Skeletal muscle tissue (tissue), 4 donors: ENCODE results near the gene ZNF273. TPM values are rescaled to one million over a fixed set of nuclear protein-coding genes. Genes with fewer than 3 reads are reported as not detected.
"Not testable (repeated sequence)": the region's sequence is repeated elsewhere in the genome, so short reads cannot be mapped to it uniquely, and the experiment has no call there.

ENCODE experiments used
- H3K27ac ChIP-seq: one replicate; pipeline ENCODE4 v1.7.0; 2013; ENCODE audit warnings: mild to moderate bottlenecking, low read depth, low read length, inconsistent platforms
- H3K27me3 ChIP-seq, 3 donors: one replicate each; pipeline ENCODE4 v1.7.0; 2013; ENCODE audit warnings: low read length in 3 of 3; ENCODE audit not compliant: control insufficient read depth in 3 of 3, insufficient read depth in 3 of 3
- H3K36me3 ChIP-seq, 3 donors: one replicate each; pipeline ENCODE4 v1.7.0; 2013; ENCODE audit warnings: low read length in 3 of 3; ENCODE audit not compliant: control insufficient read depth in 3 of 3, insufficient read depth in 3 of 3
- H3K4me1 ChIP-seq, 3 donors: one replicate each; pipeline ENCODE4 v1.7.0; 2013; ENCODE audit warnings: low read length in 3 of 3, mild to moderate bottlenecking in 3 of 3; ENCODE audit not compliant: control insufficient read depth in 3 of 3, insufficient read depth in 3 of 3
- H3K4me3 ChIP-seq, 3 donors: one replicate each; pipeline ENCODE4 v1.7.0; 2013; ENCODE audit warnings: low read length in 3 of 3
- H3K9ac ChIP-seq, 3 donors: one replicate each; pipeline ENCODE4 v1.7.0; 2013; ENCODE audit warnings: low read length in 3 of 3, mild to moderate bottlenecking in 3 of 3, moderate library complexity in 2 of 3, low read depth in 1 of 3
- H3K9me3 ChIP-seq, 3 donors: one replicate each; pipeline ENCODE4 v1.7.0; 2013; ENCODE audit warnings: low read length in 3 of 3; ENCODE audit not compliant: control insufficient read depth in 3 of 3
- total RNA-seq: library from RNA; depleted of rRNA; stranded (reverse); fragments of >200 nt; gene quantifications from one replicate; pipeline ENCODE4 v1.2.3, GENCODE V29; 2014
- donor health status: Osteomylitis.

The ZNF273 gene
- total RNA-seq = 6.3 TPM

DNA sequence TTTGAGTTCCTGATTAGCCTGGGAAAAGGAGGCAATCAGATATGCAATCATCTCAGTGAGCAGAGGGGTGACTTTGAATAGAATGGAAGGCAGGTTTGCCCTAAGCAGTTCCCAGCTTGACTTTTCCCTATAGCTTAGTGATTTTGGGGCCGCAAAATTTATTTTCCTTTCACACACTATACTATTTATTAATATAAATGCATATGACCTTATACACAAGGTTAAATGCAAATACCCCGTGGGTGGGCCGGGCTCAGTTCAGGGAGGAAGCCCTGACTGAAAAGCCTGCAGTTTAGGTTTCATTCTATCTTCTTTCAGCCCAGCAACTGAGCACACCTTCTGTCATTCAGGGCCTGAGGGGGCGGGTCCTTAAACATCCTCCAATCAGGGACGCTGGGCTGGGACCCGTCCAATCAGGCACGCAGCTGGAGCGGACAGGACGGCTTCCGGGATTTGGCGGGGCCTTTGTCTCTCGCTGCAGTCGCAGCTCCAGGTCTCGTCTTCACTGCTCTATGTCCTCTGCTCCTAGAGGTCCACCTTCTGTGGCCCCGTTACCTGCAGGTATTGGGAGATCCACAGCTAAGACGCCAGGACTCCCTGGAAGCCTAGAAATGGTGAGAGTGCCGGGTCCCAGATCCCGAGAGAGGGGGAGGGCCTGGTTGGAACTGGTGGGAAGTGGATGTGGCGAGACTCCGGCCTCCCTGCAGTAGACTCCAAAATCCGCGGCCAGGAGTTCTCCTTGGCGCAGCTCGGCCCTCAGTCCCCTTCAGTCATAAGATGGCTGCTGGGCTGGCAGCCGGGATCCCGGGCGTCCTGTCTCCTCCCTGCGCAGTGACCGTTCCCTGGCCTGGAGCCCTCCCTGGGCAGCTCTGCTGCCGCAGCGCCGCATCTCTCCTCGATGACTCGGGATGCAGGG is at the start of gene ZNF273:
Gene ZNF273 (plus strand): TSS at position 468 of the 916 bp plus-strand sequence. CDS start 45 bp downstream, at position 513.
- Histone ChIP-seq H3K27ac (peak within 1 kb of the TSS; percentile 84), H3K4me3 (peak within 1 kb of the TSS; percentile 89 to 95 (median 91)), H3K9ac (peak within 1 kb of the TSS; percentile 85 to 95 (median 87)), H3K36me3 (no peaks in the 10 kb centered on the region), H3K27me3 (no peaks in the 10 kb centered on the region), H3K9me3 (no peaks in the 10 kb centered on the region), H3K4me1 (peaks cover 5 to 8% (median 6%) of the 10 kb centered on the region in 3 donors)

GRCh38 chr7:64853679-64854078 is 49.4 kb upstream of the ZNF273 start:
- Histone ChIP-seq H3K9me3 (no peaks in the 10 kb centered on the region), H3K36me3 (no peaks in the 10 kb centered on the region), H3K27me3 (no peaks in the 10 kb centered on the region), H3K4me3 (no peak overlapping the region), H3K4me1 (peaks cover 3 to 5% (median 4%) of the 10 kb centered on the region in 3 donors), H3K9ac (no peak overlapping the region), H3K27ac (no peak overlapping the region)

DNA sequence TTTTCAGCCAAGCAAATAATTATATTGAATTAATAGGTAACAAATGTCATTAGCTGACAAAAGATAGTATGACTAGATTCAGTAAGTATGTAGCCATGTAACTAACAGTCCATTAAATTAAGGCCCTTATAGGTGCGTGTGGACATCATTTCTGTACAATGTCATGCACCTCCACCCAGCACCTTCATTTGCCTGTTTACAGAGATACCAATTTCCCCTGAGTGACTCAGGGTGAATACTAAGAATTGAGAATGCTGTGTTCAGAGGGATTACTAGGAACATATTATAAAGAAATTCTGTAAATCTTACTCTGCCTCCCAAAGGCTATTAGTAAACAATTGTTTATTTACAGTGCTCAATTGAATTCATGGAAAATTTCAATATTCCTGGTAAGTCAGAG is 48.1 kb upstream of the ZNF273 start:
- no peak overlapping the region for H3K27ac ChIP-seq
- H3K4me3 ChIP-seq = no peak overlapping the region
- no peaks in the 10 kb centered on the region for H3K4me1 ChIP-seq
- H3K36me3 ChIP-seq = no peaks in the 10 kb centered on the region
- H3K9me3 ChIP-seq = no peaks in the 10 kb centered on the region
- no peaks in the 10 kb centered on the region for H3K27me3 ChIP-seq
- H3K9ac ChIP-seq = no peak overlapping the region

- H3K27ac ChIP-seq = no peak overlapping the region
- no peak overlapping the region for H3K9ac ChIP-seq
- no peaks in the 10 kb centered on the region for H3K9me3 ChIP-seq
- no peak overlapping the region for H3K4me3 ChIP-seq
- peaks cover 0 to 3% (median 0%) of the 10 kb centered on the region in 3 donors for H3K27me3 ChIP-seq
- H3K36me3 ChIP-seq = no peaks in the 10 kb centered on the region
- no peaks in the 10 kb centered on the region for H3K4me1 ChIP-seq
Measured at GRCh38 chr7:64863021-64863420, 40.1 kb upstream of the ZNF273 start.

- H3K9ac ChIP-seq, H3K9me3 ChIP-seq, H3K36me3 ChIP-seq, H3K27me3 ChIP-seq, H3K27ac ChIP-seq, H3K4me1 ChIP-seq, H3K4me3 ChIP-seq: not testable (repeated sequence)
Measured at GRCh38 chr7:64863530-64863929, 39.5 kb upstream of the ZNF273 start.

- Histone ChIP-seq H3K4me1 (no peaks in the 10 kb centered on the region), H3K4me3 (no peak overlapping the region), H3K27me3 (peaks cover 0 to 3% (median 0%) of the 10 kb centered on the region in 3 donors), H3K9me3 (no peaks in the 10 kb centered on the region), H3K9ac (no peak overlapping the region), H3K36me3 (no peaks in the 10 kb centered on the region), H3K27ac (no peak overlapping the region)
Measured at GRCh38 chr7:64863969-64864368, 39.1 kb upstream of the ZNF273 start.

DNA sequence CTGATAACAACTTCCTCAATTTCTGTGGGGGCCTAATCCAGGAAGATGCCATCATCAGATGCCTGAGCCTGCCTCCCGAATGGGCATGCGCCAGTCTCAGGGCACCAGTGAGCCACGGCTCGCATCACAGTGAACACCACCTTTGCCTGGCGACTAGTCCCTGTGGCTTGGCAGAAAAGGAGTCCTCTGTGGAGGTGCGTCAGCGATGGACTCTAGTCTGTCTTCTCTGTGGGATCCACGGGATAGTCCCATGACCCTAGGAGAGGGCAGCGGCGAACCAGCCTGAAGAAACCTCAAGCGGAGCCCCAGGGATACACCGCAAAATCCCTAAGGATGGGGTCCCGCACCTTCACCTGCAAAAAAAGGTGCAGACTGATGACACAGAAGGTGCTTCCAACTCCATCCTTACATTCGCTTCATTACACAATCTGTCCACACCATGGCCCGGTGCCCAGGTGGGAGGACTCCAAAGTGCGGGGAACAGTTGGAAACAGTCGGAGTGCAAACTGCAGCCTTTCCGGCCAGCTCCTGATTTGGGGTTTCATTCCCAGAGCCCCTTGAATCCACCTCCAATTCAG is 35.1 kb upstream of the ZNF273 start:
- Histone ChIP-seq H3K9me3 (no peaks in the 10 kb centered on the region), H3K36me3 (no peaks in the 10 kb centered on the region), H3K9ac (no peak overlapping the region), H3K27me3 (peaks cover 0 to 3% (median 0%) of the 10 kb centered on the region in 3 donors), H3K4me1 (no peaks in the 10 kb centered on the region), H3K27ac (no peak overlapping the region), H3K4me3 (no peak overlapping the region)

- Histone ChIP-seq H3K36me3 (no peaks in the 10 kb centered on the region), H3K4me1 (no peaks in the 10 kb centered on the region), H3K4me3 (no peak overlapping the region), H3K9ac (no peak overlapping the region), H3K9me3 (no peaks in the 10 kb centered on the region), H3K27ac (no peak overlapping the region), H3K27me3 (peaks cover 0 to 3% (median 0%) of the 10 kb centered on the region in 3 donors)
Measured at GRCh38 chr7:64868499-64868898, 34.6 kb upstream of the ZNF273 start.

DNA sequence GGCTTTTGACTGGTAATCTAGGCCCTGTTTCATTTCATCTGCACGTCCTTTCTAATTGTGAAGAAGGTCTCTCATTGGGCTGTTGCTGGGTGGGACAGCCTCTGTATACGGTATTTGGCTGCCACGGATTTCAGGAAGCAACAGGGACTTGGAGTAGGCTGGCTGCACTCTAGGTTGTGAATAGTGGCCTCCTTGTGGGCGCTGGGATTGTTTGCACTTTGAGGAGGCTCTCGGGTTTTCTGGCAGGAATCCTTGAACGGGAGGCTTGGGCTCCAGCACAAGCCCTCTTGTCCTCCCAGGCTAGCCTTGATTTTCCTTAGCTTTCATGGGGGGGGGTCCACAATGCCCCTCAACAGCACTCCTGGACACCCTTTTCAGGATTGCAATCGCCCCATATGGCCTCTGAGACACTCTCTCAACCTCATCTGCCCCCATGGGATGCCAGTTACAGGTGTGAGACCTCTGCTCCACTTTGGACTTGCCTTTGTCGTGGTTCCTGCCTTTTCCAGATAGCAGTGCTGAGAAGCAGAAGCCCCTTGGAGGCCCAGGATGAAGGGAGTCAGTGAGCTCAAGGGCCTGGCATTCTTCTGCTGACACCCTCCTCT is 33.9 kb upstream of the ZNF273 start:
- no peak overlapping the region for H3K27ac ChIP-seq
- no peaks in the 10 kb centered on the region for H3K4me1 ChIP-seq
- H3K9ac ChIP-seq = no peak overlapping the region
- no peaks in the 10 kb centered on the region for H3K36me3 ChIP-seq
- no peak overlapping the region for H3K4me3 ChIP-seq
- H3K9me3 ChIP-seq = no peaks in the 10 kb centered on the region
- H3K27me3 ChIP-seq = peaks cover 0 to 3% (median 0%) of the 10 kb centered on the region in 3 donors
